GM19372 (cell line): ENCODE data around the gene TCIRG1.
"Not testable (repeated sequence)": the region's sequence is repeated elsewhere in the genome, so short reads cannot be mapped to it uniquely, and the experiment has no call there.

Source experiments
- ATAC-seq: cut with Tn5 transposase; IDR thresholded peaks from one replicate; pipeline ENCODE4 v1.9.1; 2021; ENCODE audit warnings: mild to moderate bottlenecking, low read depth, moderate library complexity; ENCODE audit not compliant: unreplicated experiment

The TCIRG1 gene

GRCh38 chr11:68077617-68078582, 39.1 kb downstream of the TCIRG1 start:
- no peak for ATAC-seq

GRCh38 chr11:68080860-68081259, 42.0 kb downstream of the TCIRG1 start:
- ATAC-seq = no peak

DNA sequence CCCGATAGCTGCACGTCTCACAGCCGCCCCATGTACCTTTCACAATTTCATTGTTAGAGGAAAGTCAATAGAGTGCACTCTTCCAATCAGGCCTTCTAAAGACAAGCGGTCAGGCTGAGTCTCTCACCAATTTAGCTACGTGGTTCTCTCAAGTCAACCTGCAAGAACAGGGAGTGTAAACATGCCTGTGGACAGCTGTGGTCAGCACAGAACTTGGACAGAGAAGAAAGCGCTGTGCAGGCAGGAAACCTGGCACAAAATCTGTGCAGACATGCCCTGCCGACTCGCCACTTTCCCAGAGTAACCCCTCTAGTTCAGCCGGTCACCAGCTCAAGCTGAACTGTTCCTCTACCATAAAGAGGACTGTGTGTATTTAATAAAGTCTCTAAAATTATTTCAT, 42.9 kb downstream of the TCIRG1 start:
- no peak for ATAC-seq

- no peak for ATAC-seq
These were observed 43.7 kb downstream of the TCIRG1 start for GRCh38 chr11:68082481-68082880.

GRCh38 chr11:68083517-68083916, 44.7 kb downstream of the TCIRG1 start:
- no peak for ATAC-seq

DNA sequence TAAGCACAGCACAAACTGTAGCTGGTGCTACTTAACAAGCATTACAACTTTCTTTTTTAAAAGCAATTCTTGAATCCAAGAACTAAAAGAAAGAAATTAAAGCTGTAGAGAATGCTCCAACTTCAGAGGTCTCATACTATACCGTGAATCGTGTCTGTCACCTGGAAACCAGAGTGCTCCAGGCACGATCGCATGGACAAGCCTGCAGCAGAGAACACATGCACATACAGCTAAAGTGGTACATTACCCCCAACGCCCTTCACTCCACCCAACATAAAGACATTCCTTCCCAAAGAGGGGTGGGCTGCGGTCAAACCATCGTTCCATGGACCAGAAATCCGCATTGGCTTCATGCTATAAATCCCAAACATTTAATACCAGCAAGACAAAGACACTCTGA, 50.9 kb downstream of the TCIRG1 start:
- no peak for ATAC-seq

DNA sequence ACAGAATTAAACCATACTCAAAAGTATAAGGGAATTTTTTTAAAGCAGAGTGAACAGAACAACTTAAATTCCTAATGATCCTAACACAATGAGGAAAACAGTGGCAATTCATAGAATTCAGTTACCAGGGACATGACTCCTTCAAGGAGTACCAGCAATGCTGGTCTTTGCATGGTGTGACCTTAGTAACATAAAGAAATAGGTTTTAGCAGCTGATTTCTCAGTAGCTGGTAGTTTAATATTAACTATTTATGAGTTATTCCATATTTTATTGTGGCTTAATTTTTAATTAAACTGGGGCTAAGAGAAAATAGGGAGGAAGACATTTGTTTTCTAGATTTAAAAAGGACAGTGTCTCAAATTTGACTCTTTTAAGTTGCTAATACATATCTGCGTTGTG, 51.5 kb downstream of the TCIRG1 start:
- no peak for ATAC-seq

DNA sequence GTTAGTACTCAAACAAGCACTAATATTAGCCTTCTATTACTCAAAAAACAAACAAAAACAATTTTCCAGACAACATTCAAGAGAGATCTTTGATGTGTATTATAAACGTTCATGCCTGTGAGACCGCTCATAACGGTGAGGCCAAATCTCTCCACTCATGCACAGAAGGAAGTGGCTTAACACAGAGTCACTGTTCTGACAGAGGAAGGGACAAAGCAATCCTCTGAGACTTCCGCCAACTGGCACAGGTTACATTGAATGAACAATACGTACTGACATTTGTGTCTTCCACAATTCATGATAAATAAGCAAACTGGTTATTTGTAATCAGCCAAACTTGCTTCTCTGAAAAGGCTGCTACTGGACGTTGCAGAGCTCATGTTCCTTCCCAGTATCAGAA, 51.9 kb downstream of the TCIRG1 start:
- ATAC-seq = no peak

GRCh38 chr11:68092411-68092810, 53.6 kb downstream of the TCIRG1 start:
- no peak for ATAC-seq

DNA sequence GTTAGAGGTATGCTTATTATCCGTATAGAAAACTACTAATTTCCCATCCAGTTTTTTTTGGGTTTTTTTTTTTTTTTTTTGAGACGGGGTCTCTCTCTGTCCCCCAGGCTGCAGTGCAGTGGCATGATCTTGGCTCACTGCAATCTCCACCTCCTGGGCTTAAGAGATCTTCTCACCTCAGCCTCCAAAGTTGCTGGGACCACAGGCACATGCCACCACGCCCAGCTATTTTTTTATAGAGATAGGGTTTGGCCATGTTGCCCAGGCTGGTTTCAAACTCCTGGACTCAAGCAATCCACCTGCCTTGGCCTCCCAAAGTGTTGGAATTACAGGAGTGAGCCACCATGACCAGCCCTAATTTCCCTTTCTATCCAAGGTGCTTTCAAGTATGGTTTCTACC, 54.1 kb downstream of the TCIRG1 start:
- ATAC-seq = not testable (repeated sequence)

- no peak for ATAC-seq
These were observed 54.7 kb downstream of the TCIRG1 start for GRCh38 chr11:68093565-68093964.

- no peak for ATAC-seq
These were observed 58.1 kb downstream of the TCIRG1 start for GRCh38 chr11:68096962-68097361.

DNA sequence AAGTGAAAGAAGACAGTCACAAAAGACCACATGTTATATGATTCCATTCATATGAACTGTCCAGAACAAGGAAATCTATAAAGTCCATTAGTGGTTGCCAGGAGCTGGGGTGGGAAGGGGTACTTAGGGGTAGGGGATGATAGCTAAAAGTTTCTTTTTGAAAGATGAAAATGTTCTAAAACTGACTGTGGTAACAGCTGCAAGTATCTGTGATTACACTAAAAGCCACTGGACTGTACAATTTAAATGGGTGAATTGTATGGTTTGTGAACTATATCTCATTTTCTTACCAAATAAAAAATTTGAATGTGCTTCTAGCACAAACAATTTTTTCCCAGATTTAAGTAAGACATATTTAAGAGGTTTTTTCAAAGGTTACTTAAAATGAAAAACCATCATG, 60.2 kb downstream of the TCIRG1 start:
- no peak for ATAC-seq

DNA sequence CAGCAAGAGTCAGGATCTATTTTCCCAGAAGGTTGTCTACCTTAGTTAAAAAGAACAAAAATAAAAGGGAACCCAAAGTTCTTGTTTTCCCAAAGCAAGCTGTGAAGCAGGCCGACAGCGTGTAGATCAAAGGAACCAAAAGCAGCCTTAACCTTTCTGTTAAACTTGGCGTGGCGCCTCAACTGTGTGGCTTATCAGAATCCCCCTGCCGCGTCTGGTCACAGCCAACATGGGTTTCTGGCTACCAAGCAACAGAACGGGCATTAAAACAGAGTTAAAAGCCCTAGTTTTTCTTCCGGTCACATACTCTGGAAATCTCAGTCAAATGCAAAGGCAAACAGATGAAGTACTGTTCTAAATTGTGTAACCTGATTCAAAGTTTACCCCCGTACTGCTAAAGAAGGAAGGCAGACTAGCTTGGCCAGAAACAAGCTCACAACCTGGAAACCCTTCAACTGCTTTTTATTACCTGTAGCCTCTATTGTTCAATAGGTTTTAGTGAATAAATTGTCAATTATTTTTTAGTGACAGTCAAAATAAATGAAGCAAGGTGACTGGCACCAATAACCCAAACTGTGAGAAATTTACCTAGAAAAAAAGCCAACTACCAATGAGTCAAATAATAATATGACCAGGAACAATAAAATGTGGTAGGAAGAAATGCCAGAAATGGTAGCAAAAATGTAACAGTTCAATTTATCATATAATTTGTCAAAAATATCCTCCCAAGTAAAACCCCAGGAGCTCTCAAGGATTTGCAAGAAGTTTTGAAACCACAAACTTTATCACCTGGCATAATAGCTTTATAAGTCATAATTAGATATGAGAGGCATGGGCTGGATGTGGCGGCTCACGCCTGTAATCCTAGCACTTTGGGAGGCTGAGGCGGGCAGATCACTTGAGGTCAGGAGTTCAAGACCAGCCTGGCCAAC, 60.9 kb downstream of the TCIRG1 start:
- ATAC-seq = no peak
